Mucosa of stomach (tissue), 1 donor: ENCODE results near the gene FOXN3.

Experiments
- H3K27me3 ChIP-seq: one replicate; pipeline ENCODE4 v1.7.0; 2013; ENCODE audit warnings: mild to moderate bottlenecking, low read length; ENCODE audit not compliant: control insufficient read depth, insufficient read depth
- H3K36me3 ChIP-seq: one replicate; pipeline ENCODE4 v1.7.0; 2013; ENCODE audit warnings: low read length; ENCODE audit not compliant: control insufficient read depth, insufficient read depth
- H3K4me1 ChIP-seq: one replicate; pipeline ENCODE4 v1.7.0; 2013; ENCODE audit warnings: mild to moderate bottlenecking, low read length; ENCODE audit not compliant: control insufficient read depth, insufficient read depth
- H3K4me3 ChIP-seq: one replicate; pipeline ENCODE4 v1.7.0; 2013; ENCODE audit warnings: low read length
- H3K9ac ChIP-seq: one replicate; pipeline ENCODE4 v1.7.0; 2013; ENCODE audit warnings: mild to moderate bottlenecking, low read length, moderate library complexity
- H3K9me3 ChIP-seq: one replicate; pipeline ENCODE4 v1.7.0; 2013; ENCODE audit warnings: mild to moderate bottlenecking, low read length, moderate library complexity; ENCODE audit not compliant: control insufficient read depth
- donor health status: Pancreatic carcinoma.

FOXN3 gene, protein sequence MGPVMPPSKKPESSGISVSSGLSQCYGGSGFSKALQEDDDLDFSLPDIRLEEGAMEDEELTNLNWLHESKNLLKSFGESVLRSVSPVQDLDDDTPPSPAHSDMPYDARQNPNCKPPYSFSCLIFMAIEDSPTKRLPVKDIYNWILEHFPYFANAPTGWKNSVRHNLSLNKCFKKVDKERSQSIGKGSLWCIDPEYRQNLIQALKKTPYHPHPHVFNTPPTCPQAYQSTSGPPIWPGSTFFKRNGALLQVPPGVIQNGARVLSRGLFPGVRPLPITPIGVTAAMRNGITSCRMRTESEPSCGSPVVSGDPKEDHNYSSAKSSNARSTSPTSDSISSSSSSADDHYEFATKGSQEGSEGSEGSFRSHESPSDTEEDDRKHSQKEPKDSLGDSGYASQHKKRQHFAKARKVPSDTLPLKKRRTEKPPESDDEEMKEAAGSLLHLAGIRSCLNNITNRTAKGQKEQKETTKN

DNA sequence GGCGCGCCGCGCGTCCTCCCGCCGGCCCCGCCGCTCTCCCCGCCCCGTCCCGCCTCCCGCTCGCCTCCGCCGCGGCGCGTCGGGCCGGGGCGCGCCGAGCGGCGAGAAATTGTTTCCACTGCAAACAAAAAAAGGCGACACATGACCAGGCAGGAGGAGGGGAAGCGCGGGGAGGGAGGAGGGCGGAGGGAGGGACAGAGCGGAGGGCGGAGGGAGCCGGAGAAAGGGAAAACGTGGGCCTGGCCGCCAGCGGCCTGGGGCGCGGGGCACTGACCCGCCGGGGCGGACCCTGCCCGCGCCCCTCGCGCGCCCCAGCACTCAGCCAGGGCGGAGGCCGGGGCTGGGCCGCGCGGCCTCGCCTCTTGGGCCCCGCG lies at the start of gene FOXN3:
TSS of gene FOXN3 (minus strand) at position 143 of the 374 bp plus-strand sequence. CDS start 4,757 bp downstream, outside the sequence.
- H3K4me3 ChIP-seq: peak within 1 kb of the TSS; percentile 95
- no peaks in the 10 kb centered on the region for H3K27me3 ChIP-seq
- H3K36me3 ChIP-seq: peaks cover 5% of the 10 kb centered on the region
- no peaks in the 10 kb centered on the region for H3K9me3 ChIP-seq
- H3K4me1 ChIP-seq: peaks cover 43% of the 10 kb centered on the region
- H3K9ac ChIP-seq: peak within 1 kb of the TSS; percentile 88

GRCh38 chr14:89466484-89466883 lies 49.5 kb upstream of the FOXN3 start:
- no peak overlapping the region for H3K4me3 ChIP-seq
- no peak overlapping the region for H3K9ac ChIP-seq
- no peaks in the 10 kb centered on the region for H3K27me3 ChIP-seq
- no peaks in the 10 kb centered on the region for H3K36me3 ChIP-seq
- H3K4me1 ChIP-seq: no peaks in the 10 kb centered on the region
- no peaks in the 10 kb centered on the region for H3K9me3 ChIP-seq

- H3K36me3 ChIP-seq: no peaks in the 10 kb centered on the region
- H3K9ac ChIP-seq: no peak overlapping the region
- H3K4me3 ChIP-seq: no peak overlapping the region
- H3K9me3 ChIP-seq: no peaks in the 10 kb centered on the region
- H3K4me1 ChIP-seq: no peaks in the 10 kb centered on the region
- no peaks in the 10 kb centered on the region for H3K27me3 ChIP-seq
Measured at GRCh38 chr14:89465876-89466275, 48.8 kb upstream of the FOXN3 start.

DNA sequence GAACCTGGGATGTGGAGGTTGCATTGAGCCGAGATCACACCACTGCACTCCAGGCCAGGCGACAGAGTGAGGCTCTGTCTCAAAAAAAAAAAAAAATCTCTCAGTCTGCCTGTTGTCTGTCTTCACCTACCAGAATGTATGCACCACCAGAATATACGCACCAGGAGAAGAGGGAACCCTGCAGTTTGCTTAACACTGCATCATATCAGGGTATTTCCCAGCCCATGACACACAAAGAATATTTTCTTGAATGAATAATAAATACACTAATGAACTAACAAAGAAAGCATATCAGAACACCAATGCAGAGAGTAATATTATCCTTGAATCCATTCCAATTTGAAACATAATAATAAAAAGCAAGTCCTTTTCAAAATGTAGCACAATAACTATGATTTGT lies 44.2 kb upstream of the FOXN3 start:
- Histone ChIP-seq H3K9me3 (no peaks in the 10 kb centered on the region), H3K9ac (no peak overlapping the region), H3K36me3 (no peaks in the 10 kb centered on the region), H3K4me1 (peaks cover 9% of the 10 kb centered on the region), H3K4me3 (no peak overlapping the region), H3K27me3 (no peaks in the 10 kb centered on the region)

- no peak overlapping the region for H3K9ac ChIP-seq
- H3K27me3 ChIP-seq: no peaks in the 10 kb centered on the region
- no peaks in the 10 kb centered on the region for H3K9me3 ChIP-seq
- H3K36me3 ChIP-seq: no peaks in the 10 kb centered on the region
- H3K4me1 ChIP-seq: peaks cover 22% of the 10 kb centered on the region
- no peak overlapping the region for H3K4me3 ChIP-seq
Measured at GRCh38 chr14:89458713-89459420, 41.8 kb upstream of the FOXN3 start.

- H3K4me3 ChIP-seq: no peak overlapping the region
- peaks cover 22% of the 10 kb centered on the region for H3K4me1 ChIP-seq
- H3K9ac ChIP-seq: no peak overlapping the region
- H3K9me3 ChIP-seq: no peaks in the 10 kb centered on the region
- H3K36me3 ChIP-seq: no peaks in the 10 kb centered on the region
- no peaks in the 10 kb centered on the region for H3K27me3 ChIP-seq
Measured at GRCh38 chr14:89457007-89457406, 40.0 kb upstream of the FOXN3 start.

- no peaks in the 10 kb centered on the region for H3K36me3 ChIP-seq
- H3K4me3 ChIP-seq: no peak overlapping the region
- no peak overlapping the region for H3K9ac ChIP-seq
- no peaks in the 10 kb centered on the region for H3K9me3 ChIP-seq
- peaks cover 22% of the 10 kb centered on the region for H3K4me1 ChIP-seq
- no peaks in the 10 kb centered on the region for H3K27me3 ChIP-seq
Measured at GRCh38 chr14:89455412-89455811, 38.4 kb upstream of the FOXN3 start.

DNA sequence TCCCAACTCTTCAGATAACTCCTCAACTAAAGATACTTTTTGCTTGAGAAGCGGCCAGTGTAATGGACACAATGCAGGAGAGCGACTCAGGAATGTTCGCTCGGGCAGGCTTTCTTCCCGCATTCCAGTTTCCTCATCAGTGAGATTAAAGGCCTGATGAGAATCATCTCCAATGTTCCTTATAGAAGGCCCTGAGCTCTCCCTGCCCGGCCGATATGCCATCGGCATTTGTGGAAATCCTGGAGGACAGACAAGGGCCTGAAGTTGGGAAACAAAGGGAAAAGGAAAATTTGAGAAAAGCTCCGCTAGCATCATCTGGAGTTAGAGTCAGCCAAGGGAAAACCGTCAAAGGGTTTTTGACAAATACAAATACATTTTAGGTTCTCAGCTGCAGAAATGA lies 38.0 kb upstream of the FOXN3 start:
- no peaks in the 10 kb centered on the region for H3K27me3 ChIP-seq
- H3K4me1 ChIP-seq: peaks cover 22% of the 10 kb centered on the region

GRCh38 chr14:89452281-89452680 lies 35.2 kb upstream of the FOXN3 start:
- Histone ChIP-seq H3K36me3 (no peaks in the 10 kb centered on the region), H3K27me3 (no peaks in the 10 kb centered on the region), H3K9ac (no peak overlapping the region), H3K4me1 (peaks cover 13% of the 10 kb centered on the region), H3K4me3 (no peak overlapping the region), H3K9me3 (no peaks in the 10 kb centered on the region)

More for the DNA sequence above, 38.0 kb upstream of the FOXN3 start:
- Histone ChIP-seq H3K4me3 (no peak overlapping the region), H3K36me3 (no peaks in the 10 kb centered on the region), H3K9me3 (no peaks in the 10 kb centered on the region), H3K9ac (no peak overlapping the region)

DNA sequence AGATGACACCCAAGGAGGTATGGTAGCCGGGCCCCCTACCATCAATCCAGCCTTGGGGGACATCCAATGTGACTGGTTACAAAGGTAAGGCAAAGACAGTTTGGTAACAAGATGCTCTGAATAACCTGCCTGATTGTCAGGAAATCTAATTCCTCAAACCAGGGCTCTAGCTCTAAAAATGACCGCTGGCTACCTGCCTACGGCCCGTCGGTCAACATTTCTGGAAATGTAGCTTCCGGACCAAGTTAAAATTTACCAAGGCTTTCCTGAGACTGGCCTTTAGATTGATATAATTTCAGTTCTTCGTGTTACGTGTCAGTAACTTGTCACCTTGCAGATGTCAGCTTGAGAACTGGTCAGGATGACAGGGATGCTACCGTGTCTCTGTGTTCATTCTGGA lies 34.2 kb upstream of the FOXN3 start:
- no peak overlapping the region for H3K4me3 ChIP-seq
- no peaks in the 10 kb centered on the region for H3K27me3 ChIP-seq
- no peaks in the 10 kb centered on the region for H3K36me3 ChIP-seq
- peaks cover 13% of the 10 kb centered on the region for H3K4me1 ChIP-seq
- H3K9me3 ChIP-seq: no peaks in the 10 kb centered on the region
- no peak overlapping the region for H3K9ac ChIP-seq

DNA sequence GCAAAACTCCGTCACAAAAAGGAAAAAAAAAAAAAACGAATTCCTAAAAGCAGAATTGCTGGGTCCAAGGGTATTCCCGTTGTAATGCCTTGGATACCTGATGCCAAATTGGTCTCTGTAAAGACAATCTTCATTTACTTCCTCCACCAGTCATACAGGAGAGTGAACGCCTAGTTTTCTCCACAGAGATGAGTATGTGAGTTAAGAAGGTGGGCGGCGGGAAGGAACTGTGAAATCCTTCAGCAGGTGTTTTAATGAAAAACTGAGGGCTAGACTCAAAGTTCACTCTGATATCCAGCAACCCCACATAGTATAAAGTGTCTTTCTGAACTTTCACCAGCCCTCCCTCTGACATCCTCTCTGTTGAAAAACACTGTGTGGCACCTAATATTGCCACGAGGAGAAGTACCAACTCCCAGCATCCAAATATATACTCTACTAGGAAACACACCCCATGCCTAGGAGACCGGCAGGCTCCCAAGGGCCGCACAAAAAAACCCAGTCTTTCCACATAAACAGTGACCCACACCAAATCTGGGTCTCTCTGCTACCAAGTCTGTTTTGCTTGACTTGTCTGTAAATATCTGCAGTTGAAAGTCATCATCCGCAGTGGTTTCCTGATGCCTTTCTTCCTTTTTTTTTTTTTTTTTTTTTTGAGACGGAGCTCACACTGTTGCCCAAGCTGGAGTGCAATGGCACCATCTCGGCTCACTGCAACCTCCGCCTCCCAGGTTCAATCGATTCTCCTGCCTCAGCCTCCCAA lies 30.3 kb upstream of the FOXN3 start:
- Histone ChIP-seq H3K9ac (no peak overlapping the region), H3K4me3 (no peak overlapping the region), H3K9me3 (no peaks in the 10 kb centered on the region), H3K36me3 (no peaks in the 10 kb centered on the region), H3K4me1 (no peaks in the 10 kb centered on the region), H3K27me3 (no peaks in the 10 kb centered on the region)
